IPS-18a (cell line): ENCODE results near the gene RFTN1.

Experiments
- H3K27ac ChIP-seq: one replicate; pipeline ENCODE4 v1.5.1; 2013; ENCODE audit warnings: low read length
- H3K27me3 ChIP-seq: one replicate; pipeline ENCODE4 v1.6.1; 2013; ENCODE audit warnings: mild to moderate bottlenecking, low read length; ENCODE audit not compliant: control insufficient read depth, insufficient read depth
- H3K36me3 ChIP-seq: one replicate; pipeline ENCODE4 v1.6.1; 2013; ENCODE audit warnings: low read depth, low read length; ENCODE audit not compliant: control insufficient read depth
- H3K4me1 ChIP-seq: one replicate; pipeline ENCODE4 v1.6.1; 2013; ENCODE audit warnings: low read depth, low read length; ENCODE audit not compliant: control insufficient read depth
- H3K4me3 ChIP-seq: one replicate; pipeline ENCODE4 v1.5.1; 2013; ENCODE audit warnings: low read length
- H3K9ac ChIP-seq: one replicate; pipeline ENCODE4 v1.6.1; 2013; ENCODE audit warnings: mild to moderate bottlenecking, low read length, moderate library complexity
- H3K9me3 ChIP-seq: one replicate; pipeline ENCODE4 v1.6.1; 2013; ENCODE audit warnings: low read depth, low read length; ENCODE audit not compliant: control insufficient read depth

RFTN1 gene

DNA sequence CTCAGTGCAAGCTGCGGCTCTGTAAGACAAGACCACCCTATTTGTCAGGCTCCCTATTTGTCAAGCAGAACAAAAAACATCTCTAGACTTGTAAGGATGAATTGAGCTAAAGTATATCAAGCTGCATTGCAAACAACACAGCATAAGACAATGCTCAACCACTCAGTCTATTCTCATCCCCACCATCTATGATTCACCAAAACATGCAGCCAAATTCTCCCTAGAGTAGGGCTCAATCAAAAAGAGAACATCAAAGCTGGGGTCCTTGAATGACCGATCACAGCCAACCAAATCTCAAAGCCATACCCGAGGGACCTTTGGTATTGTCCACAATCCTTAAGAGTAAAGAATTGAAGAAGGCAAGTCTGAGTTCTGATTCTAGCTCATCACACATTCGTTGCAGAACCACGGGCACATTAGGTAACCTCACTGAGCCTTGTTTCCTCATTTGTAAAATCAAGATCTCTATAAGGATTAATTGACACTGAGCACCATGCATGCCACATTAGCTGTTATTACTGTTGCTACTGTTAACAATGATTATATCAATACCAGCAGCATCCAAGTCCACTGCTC, 31.2 kb downstream of the RFTN1 start:
- peaks cover 42% of the 10 kb centered on the region for H3K4me1 ChIP-seq
- H3K9ac ChIP-seq: no peak overlapping the region
- no peak overlapping the region for H3K4me3 ChIP-seq
- no peak overlapping the region for H3K27ac ChIP-seq
- no peaks in the 10 kb centered on the region for H3K36me3 ChIP-seq
- peaks cover 18% of the 10 kb centered on the region for H3K27me3 ChIP-seq
- no peaks in the 10 kb centered on the region for H3K9me3 ChIP-seq

DNA sequence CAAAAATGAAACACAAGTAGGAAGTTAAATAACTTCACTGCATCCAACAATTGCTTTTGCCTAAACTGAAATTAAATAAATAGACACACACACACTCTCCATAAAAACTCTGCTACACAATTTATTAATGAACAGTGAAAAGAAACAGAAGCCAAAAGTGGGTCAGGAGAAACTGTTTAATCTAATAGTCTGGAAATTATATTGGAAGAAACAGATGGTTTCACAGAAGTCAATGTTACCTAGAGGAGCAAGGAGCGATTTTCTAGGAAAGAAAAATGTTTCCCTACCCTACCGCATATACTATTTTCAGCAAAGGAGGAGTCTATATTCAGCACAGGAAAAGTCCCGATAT, 32.0 kb downstream of the RFTN1 start:
- H3K9ac ChIP-seq: no peak overlapping the region
- no peaks in the 10 kb centered on the region for H3K36me3 ChIP-seq
- H3K9me3 ChIP-seq: no peaks in the 10 kb centered on the region
- no peak overlapping the region for H3K4me3 ChIP-seq
- H3K4me1 ChIP-seq: peaks cover 42% of the 10 kb centered on the region
- H3K27me3 ChIP-seq: peaks cover 18% of the 10 kb centered on the region
- no peak overlapping the region for H3K27ac ChIP-seq

DNA sequence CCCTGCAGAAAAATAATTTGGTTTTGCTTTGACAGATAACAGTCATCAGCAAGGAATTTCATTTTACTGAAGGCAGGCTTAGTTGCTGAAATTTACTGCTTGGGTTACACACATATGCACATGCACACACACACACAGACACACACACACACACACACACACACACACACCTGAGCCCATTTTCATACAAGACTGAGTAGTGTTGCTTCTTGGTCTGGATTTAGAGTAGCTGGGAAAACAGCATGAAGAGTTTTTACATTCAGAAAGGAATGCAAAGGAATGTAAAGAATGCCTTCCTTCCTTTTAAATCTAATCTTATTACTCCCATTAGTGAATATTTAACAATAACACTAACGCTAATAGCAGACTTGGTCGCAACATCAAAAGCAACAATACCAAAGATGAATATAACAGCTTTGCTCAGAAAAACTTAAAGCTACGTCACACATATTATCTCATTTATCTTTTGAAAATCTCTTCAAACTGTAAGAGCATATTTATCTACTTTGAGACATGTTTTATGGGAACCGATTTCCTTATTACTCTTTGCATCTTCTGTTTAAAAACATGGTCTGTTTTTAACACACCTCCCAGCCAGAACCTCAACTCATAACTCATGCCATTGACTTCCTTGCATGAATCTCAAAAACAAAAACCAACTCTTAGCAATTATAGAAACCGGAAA, 32.5 kb downstream of the RFTN1 start:
- Histone ChIP-seq H3K27me3 (peaks cover 18% of the 10 kb centered on the region), H3K9ac (no peak overlapping the region), H3K9me3 (no peaks in the 10 kb centered on the region), H3K36me3 (no peaks in the 10 kb centered on the region), H3K4me3 (no peak overlapping the region), H3K4me1 (peaks cover 42% of the 10 kb centered on the region), H3K27ac (no peak overlapping the region)

DNA sequence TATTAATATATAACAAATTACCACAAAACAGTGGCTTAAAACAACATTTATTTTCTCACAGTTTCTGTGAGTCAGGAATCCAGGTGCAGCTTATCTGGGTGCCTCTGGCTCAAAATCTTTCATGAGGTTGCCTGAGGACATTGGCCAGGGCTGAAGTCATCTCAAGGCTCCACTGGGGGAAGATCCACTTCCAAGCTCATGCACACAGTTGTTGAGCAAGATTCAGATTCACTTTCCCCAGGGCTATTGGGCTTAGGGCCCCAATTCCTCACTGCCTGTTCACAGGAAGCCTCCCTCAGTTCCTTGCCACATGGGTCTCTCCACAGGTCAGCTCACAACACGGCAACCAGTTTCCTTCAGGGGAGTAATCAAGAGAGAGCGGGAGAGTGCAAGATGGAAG, 35.0 kb downstream of the RFTN1 start:
- no peak overlapping the region for H3K9ac ChIP-seq
- H3K27ac ChIP-seq: no peak overlapping the region
- no peak overlapping the region for H3K4me3 ChIP-seq
- H3K9me3 ChIP-seq: no peaks in the 10 kb centered on the region
- H3K36me3 ChIP-seq: no peaks in the 10 kb centered on the region
- H3K4me1 ChIP-seq: peaks cover 33% of the 10 kb centered on the region
- H3K27me3 ChIP-seq: peaks cover 13% of the 10 kb centered on the region

DNA sequence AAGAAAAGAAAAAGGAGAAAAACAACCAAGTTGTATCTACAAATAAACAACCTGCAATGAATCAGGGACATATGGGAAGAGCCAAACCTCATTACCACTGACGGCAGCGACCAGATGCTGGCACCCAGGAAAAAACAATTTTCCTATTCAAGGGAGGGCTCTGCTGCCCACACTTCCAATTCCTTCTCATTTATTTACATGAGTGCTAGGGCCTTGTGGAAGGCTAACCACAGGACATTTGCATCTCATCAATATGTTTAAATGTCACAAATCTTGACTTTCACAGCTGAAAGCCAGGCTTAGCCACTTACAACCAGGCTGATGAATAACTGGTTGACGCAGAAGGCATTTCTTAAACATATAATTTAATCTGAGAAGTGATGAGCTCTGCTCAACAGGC, 36.0 kb downstream of the RFTN1 start:
- Histone ChIP-seq H3K27ac (no peak overlapping the region), H3K9me3 (no peaks in the 10 kb centered on the region), H3K36me3 (no peaks in the 10 kb centered on the region), H3K27me3 (peaks cover 13% of the 10 kb centered on the region), H3K4me3 (no peak overlapping the region), H3K4me1 (peaks cover 24% of the 10 kb centered on the region), H3K9ac (no peak overlapping the region)

DNA sequence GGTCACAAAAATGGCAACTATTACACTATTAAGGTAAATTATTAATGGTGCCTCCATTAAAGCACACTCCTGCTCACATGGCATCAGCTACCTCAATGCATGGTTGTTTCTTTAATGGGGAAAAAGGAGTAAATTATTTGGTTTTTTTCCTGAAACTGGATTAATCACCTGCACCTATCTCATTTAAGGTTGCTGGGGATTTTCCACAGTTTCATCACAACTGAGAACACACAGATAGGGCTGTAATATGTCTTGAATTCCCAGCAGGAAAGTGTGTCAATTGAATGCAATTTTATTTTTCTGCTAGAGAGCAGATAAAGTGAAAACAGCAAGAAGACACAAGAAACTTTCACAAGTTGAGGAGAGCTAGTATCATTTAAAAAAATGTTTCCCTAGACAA, 36.4 kb downstream of the RFTN1 start:
- Histone ChIP-seq H3K36me3 (no peaks in the 10 kb centered on the region), H3K9ac (no peak overlapping the region), H3K27me3 (peaks cover 10% of the 10 kb centered on the region), H3K4me3 (no peak overlapping the region), H3K9me3 (no peaks in the 10 kb centered on the region), H3K27ac (no peak overlapping the region), H3K4me1 (peaks cover 19% of the 10 kb centered on the region)

DNA sequence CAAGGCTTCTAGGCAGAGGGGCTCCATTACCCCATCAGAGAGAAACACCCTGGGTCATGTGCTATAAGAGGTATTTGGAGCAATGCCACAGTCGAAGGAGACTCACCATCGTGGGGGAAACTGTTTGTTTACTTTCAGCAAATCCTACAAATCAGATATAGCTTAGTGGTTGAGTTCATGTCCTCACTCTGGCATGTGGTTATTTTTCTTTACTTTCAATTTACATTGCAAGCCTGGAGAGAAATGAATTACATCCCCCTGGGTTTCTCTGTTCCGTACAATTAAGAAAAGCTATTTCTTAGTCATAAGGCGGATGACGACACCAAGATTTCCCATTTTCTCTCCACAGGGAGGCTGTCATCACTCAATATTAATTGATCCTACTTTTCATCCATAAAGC, 36.9 kb downstream of the RFTN1 start:
- Histone ChIP-seq H3K27ac (no peak overlapping the region), H3K4me3 (no peak overlapping the region), H3K36me3 (no peaks in the 10 kb centered on the region), H3K9me3 (no peaks in the 10 kb centered on the region), H3K27me3 (peaks cover 6% of the 10 kb centered on the region), H3K9ac (no peak overlapping the region), H3K4me1 (peaks cover 15% of the 10 kb centered on the region)

DNA sequence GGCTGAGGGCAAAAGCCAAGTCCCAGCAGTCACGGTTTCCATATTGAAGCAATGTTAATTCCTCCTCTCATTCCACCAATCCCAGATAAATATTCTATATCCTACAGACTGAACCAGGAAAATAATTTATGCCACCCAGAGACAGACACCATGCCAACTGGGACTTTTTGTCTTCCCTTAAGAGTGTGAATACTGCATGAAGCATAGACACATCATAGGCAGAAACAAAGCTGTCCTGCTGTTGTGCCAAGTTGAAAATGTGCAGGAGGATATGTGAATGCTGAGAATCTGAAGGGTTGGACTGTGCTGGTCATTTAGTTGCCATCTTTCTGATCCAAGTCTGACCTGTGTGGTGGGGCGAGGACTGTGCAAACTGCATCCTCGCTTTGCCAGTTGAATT, 37.7 kb downstream of the RFTN1 start:
- Histone ChIP-seq H3K27ac (no peak overlapping the region), H3K27me3 (no peaks in the 10 kb centered on the region), H3K4me3 (no peak overlapping the region), H3K36me3 (no peaks in the 10 kb centered on the region), H3K9ac (no peak overlapping the region), H3K9me3 (no peaks in the 10 kb centered on the region), H3K4me1 (peaks cover 7% of the 10 kb centered on the region)

DNA sequence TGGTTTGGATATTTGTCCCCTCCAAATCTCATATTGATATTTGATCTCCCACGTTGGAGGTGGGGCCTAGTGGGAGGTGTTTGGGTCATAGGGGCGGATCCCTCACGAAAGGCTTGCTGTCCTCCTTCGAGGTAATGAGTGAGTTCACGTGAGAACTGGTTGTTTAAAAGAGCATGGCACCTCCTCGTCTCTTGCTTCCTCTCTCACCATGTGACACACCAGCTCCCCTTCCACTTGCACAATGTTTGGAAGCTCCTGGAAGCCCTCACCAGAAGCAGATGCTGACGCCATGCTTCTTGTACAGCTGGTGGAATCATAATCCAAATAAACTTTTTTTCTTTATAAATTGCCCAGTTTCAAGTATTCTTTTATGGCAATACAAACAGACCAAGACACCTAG, 38.6 kb downstream of the RFTN1 start:
- H3K27me3 ChIP-seq: no peaks in the 10 kb centered on the region
- H3K36me3 ChIP-seq: no peaks in the 10 kb centered on the region
- H3K9ac ChIP-seq: no peak overlapping the region
- no peak overlapping the region for H3K4me3 ChIP-seq
- H3K4me1 ChIP-seq: no peaks in the 10 kb centered on the region
- no peaks in the 10 kb centered on the region for H3K9me3 ChIP-seq
- no peak overlapping the region for H3K27ac ChIP-seq

DNA sequence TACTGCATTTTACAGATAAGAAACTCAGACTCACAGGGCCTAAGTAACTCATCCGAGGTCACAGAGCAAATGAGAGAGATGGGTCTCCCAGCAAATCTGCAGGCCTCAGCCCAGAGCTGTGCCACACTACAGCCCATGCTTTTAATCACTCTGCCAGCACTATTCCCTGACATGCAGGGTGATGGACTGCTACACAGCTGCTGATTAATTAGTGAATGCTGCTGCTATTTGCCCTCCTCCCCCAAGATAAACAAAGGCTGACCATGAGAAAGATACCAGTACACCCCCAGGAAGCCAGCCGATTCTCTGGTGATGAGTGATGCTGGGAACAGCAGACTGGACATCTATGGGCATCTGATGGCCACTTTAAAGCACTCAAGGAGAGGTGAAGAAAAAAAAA, 39.3 kb downstream of the RFTN1 start:
- no peak overlapping the region for H3K27ac ChIP-seq
- H3K9me3 ChIP-seq: no peaks in the 10 kb centered on the region
- no peaks in the 10 kb centered on the region for H3K4me1 ChIP-seq
- H3K36me3 ChIP-seq: no peaks in the 10 kb centered on the region
- no peaks in the 10 kb centered on the region for H3K27me3 ChIP-seq
- no peak overlapping the region for H3K9ac ChIP-seq
- H3K4me3 ChIP-seq: no peak overlapping the region

DNA sequence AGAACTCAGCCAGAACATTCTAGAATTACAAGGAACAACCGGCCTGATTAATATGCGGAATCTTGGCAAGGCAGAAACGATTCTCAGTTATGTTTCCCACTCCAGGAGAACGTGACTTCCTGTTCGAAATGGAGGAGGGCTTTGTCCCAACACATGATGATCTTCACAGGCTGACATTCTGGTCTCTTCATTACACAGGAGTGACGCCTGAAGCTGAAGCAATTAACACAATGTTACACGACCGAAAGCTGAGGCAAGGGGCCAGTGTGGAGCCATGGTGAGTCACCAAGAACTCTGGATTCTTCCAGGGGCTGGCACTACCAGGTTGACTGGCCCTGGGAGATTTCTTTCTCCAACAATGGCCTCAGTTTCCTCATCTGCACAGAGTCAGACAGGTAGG, 40.9 kb downstream of the RFTN1 start:
- no peaks in the 10 kb centered on the region for H3K27me3 ChIP-seq
- H3K36me3 ChIP-seq: no peaks in the 10 kb centered on the region
- H3K27ac ChIP-seq: no peak overlapping the region
- H3K9ac ChIP-seq: no peak overlapping the region
- no peaks in the 10 kb centered on the region for H3K4me1 ChIP-seq
- H3K9me3 ChIP-seq: no peaks in the 10 kb centered on the region
- no peak overlapping the region for H3K4me3 ChIP-seq

DNA sequence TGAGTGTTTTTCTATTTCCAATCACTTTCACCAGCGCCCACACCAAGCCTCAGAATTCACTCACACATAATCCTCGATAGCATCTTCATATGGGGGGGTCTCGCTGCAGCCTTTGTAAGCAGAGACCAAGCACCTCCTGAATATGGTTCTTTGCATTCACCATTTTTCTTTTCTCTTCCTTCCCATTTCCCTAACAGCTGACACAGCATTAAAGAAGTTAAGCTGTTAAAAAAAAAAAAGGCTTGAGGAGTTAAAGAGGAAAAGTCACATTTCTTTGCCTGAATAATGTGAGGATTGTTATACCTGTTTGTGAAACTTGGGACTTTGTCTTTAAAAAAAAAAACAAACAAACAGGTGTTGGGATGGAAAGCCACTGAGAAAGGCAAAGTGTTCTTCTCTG, 41.6 kb downstream of the RFTN1 start:
- Histone ChIP-seq H3K27me3 (no peaks in the 10 kb centered on the region), H3K27ac (no peak overlapping the region), H3K36me3 (no peaks in the 10 kb centered on the region), H3K9ac (no peak overlapping the region), H3K4me3 (no peak overlapping the region), H3K4me1 (no peaks in the 10 kb centered on the region), H3K9me3 (no peaks in the 10 kb centered on the region)
